ENCODE results near the gene CCNA2. TPM values are rescaled to one million over a fixed set of nuclear protein-coding genes. Genes with fewer than 3 reads are reported as not detected.

Gene CCNA2
- 87.6 TPM for polyA plus RNA-seq (2013, experiment 1 of 2)
- polyA plus RNA-seq (2013, experiment 2 of 2), result 92.6 TPM

GRCh38 chr4:121823505-121824170, at the start of gene CCNA2:
CCNA2 (minus strand) TSS chr4:121823883; CDS start chr4:121823628, 255 bp downstream.
- Histone ChIP-seq H3K4me1 (ENCODE audit: insufficient read depth, low read length) (peaks cover 14% of the 10 kb centered on the region), H3K36me3 (ENCODE audit: insufficient read depth, low read length) (peaks cover 52% of the 10 kb centered on the region), H3K27ac (ENCODE audit: low read depth, low read length) (peak within 1 kb of the TSS; percentile 91), H3K9me3 (ENCODE audit: insufficient read depth, low read depth, low read length) (no peaks in the 10 kb centered on the region), H3K9ac (ENCODE audit: low read depth, low read length) (peak within 1 kb of the TSS; percentile 93), H3K4me3 (ENCODE audit: low read length) (peak within 1 kb of the TSS; percentile 91), H3K27me3 (ENCODE audit: insufficient read depth, low read length) (no peaks in the 10 kb centered on the region)
- under 1% methylated on average over 63 of the region's 63 CpGs for WGBS

DNA sequence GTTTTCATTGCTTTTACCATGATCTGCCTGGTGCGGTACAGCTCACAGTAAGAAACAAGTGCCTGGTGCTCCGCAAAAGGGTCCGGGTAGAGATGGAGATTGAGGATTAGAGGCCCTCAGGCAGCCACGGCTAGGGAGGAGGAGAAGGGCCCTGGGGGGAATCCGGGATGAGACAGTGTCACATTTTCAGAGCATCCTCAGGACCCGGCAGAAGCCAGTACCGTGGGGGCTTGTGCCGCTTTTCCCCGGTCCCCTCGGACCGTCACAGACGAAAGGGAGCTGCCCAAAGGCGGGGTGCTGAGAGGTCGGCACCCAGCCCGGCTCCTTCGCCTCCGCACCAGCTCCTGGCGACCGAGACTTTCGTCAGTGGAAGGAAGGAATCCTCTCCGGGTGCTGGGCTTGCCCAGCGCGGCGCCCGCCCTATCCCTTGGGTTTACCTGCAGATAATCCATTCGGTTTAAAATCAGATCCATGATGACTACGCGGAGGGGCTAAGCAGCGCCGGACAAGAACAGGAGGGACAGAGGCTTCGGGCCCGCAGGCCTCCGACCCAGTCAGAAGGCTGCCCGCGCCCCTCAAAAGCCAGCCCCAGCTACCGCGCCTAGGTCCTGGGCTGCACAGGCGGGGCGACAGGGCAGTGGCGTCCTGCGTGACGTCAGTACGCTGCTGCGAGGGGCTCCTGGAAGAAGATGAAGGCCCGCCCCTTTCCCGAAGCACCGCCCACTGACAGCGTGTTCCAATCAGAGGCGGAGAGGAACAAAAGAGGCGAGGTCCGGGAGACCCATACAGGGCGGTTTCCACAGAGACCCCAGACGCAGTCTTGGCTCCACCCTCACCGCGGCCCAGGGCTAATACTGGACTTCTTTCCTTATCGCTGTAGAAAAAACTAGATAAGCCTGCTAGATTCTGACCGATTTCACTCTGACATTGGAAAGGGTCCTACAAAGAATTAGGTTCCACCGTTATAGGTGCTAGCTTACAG, 46.4 kb upstream of the CCNA2 start, which contains the start of gene BBS7:
Gene BBS7 (minus strand): TSS at position 634 of the 982 bp plus-strand sequence. CDS start 161 bp downstream, at position 473.
- Histone ChIP-seq H3K9me3 (ENCODE audit: insufficient read depth, low read depth, low read length) (no peaks in the 10 kb centered on the region), H3K27ac (ENCODE audit: low read depth, low read length) (peak within 1 kb of the TSS; percentile 69; the same call in 1 of the 2 replicates), H3K9ac (ENCODE audit: low read depth, low read length) (peak within 1 kb of the TSS; percentile 74), H3K4me3 (ENCODE audit: low read length) (peak within 1 kb of the TSS; percentile 84), H3K27me3 (ENCODE audit: insufficient read depth, low read length) (no peaks in the 10 kb centered on the region), H3K4me1 (ENCODE audit: insufficient read depth, low read length) (no peaks in the 10 kb centered on the region), H3K36me3 (ENCODE audit: insufficient read depth, low read length) (peaks cover 24% of the 10 kb centered on the region)
- under 1% methylated on average over 58 of the region's 58 CpGs for WGBS

- no peaks in the 10 kb centered on the region for H3K9me3 ChIP-seq (ENCODE audit: insufficient read depth, low read depth, low read length)
- H3K27ac ChIP-seq (ENCODE audit: low read depth, low read length), result no peak overlapping the region
- WGBS, result 75% methylated on average over 7 of the region's 7 CpGs
- H3K36me3 ChIP-seq (ENCODE audit: insufficient read depth, low read length), result peaks cover 66% of the 10 kb centered on the region
- no peaks in the 10 kb centered on the region for H3K27me3 ChIP-seq (ENCODE audit: insufficient read depth, low read length)
- no peak overlapping the region for H3K9ac ChIP-seq (ENCODE audit: low read depth, low read length)
- no peak overlapping the region for H3K4me3 ChIP-seq (ENCODE audit: low read length)
- no peaks in the 10 kb centered on the region for H3K4me1 ChIP-seq (ENCODE audit: insufficient read depth, low read length)
These were observed 40.1 kb upstream of the CCNA2 start for GRCh38 chr4:121863799-121864198.

DNA sequence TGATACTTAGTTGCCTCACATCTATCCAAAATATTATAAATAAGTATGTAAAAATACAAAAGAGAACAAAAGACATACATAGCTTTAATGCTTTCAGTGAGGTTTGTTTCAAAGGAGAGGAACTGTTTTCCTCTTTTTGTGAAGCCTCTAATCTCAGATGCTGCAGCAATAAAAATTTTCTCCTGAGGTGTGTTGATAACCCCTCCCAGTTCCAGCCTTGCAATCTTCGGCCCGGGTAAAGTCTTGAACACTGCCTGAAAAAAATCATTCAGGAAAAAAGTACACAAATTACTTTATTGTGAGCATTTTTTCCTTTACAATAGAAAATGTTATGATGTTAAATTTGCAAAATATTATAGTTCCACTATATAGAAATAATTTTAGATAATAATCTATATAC, 37.7 kb upstream of the CCNA2 start:
- H3K27ac ChIP-seq (ENCODE audit: low read depth, low read length), result no peak overlapping the region
- WGBS, result 96% methylated on average over 2 of the region's 2 CpGs
- no peak overlapping the region for H3K4me3 ChIP-seq (ENCODE audit: low read length)
- peaks cover 66% of the 10 kb centered on the region for H3K36me3 ChIP-seq (ENCODE audit: insufficient read depth, low read length)
- no peak overlapping the region for H3K9ac ChIP-seq (ENCODE audit: low read depth, low read length)
- H3K4me1 ChIP-seq (ENCODE audit: insufficient read depth, low read length), result no peaks in the 10 kb centered on the region
- no peaks in the 10 kb centered on the region for H3K27me3 ChIP-seq (ENCODE audit: insufficient read depth, low read length)
- H3K9me3 ChIP-seq (ENCODE audit: insufficient read depth, low read depth, low read length), result no peaks in the 10 kb centered on the region

- H3K27ac ChIP-seq (ENCODE audit: low read depth, low read length), result no peak overlapping the region
- H3K9ac ChIP-seq (ENCODE audit: low read depth, low read length), result no peak overlapping the region
- peaks cover 56% of the 10 kb centered on the region for H3K36me3 ChIP-seq (ENCODE audit: insufficient read depth, low read length)
- H3K9me3 ChIP-seq (ENCODE audit: insufficient read depth, low read depth, low read length), result no peaks in the 10 kb centered on the region
- H3K27me3 ChIP-seq (ENCODE audit: insufficient read depth, low read length), result no peaks in the 10 kb centered on the region
- H3K4me3 ChIP-seq (ENCODE audit: low read length), result no peak overlapping the region
- H3K4me1 ChIP-seq (ENCODE audit: insufficient read depth, low read length), result no peaks in the 10 kb centered on the region
These were observed 36.4 kb upstream of the CCNA2 start for GRCh38 chr4:121860121-121860520.

DNA sequence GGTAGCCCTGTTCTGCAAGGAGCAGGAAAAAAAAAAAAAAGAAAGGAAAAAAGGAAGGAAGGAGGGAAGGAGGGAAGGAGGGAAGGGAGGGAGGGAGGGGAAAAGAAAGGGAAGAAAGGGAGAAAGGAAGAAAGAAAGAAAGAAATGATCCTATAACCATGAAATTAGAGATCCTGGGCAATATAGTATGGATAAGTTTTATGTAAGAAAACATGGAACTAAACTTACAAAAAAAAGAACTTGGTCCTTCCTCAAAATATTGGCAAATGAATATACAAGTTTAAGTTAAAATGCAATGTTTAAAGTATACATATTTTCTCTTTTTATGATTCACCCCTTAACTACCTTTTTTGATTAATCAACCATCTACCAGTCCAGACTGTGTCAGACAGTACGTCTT, 27.7 kb upstream of the CCNA2 start:
- WGBS, result 97% methylated on average over 1 of the region's 1 CpG

DNA sequence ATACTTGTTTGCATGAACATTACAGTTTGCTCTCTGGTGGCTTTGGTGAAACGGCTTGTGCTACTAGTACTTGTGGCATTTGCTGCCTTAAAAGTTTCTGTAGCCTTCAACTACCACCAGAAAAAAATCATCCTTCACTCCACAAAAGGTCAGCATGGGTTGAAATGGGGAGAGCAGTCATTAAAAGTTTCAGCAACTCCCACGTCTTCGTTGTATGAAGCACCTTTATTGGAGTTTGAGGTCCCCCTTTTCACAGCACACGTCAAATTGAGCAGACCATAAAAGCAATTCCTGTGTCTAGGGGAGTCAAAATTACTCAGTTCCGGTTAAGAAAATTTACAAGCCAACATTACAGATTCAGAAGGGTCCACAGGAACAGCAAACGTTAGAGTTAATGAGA, 23.0 kb upstream of the CCNA2 start:
- WGBS, result 96% methylated on average over 5 of the region's 6 CpGs

More for the DNA sequence above, 27.7 kb upstream of the CCNA2 start:
- Histone ChIP-seq H3K9ac (ENCODE audit: low read depth, low read length) (no peak overlapping the region), H3K4me1 (ENCODE audit: insufficient read depth, low read length) (no peaks in the 10 kb centered on the region), H3K9me3 (ENCODE audit: insufficient read depth, low read depth, low read length) (no peaks in the 10 kb centered on the region), H3K27ac (ENCODE audit: low read depth, low read length) (no peak overlapping the region), H3K36me3 (ENCODE audit: insufficient read depth, low read length) (peaks cover 20% of the 10 kb centered on the region), H3K4me3 (ENCODE audit: low read length) (no peak overlapping the region), H3K27me3 (ENCODE audit: insufficient read depth, low read length) (no peaks in the 10 kb centered on the region)

GRCh38 chr4:121842862-121843261, 19.2 kb upstream of the CCNA2 start:
- 93% methylated on average over 4 of the region's 4 CpGs for WGBS
- H3K36me3 ChIP-seq (ENCODE audit: insufficient read depth, low read length), result peaks cover 58% of the 10 kb centered on the region
- H3K27me3 ChIP-seq (ENCODE audit: insufficient read depth, low read length), result no peaks in the 10 kb centered on the region

More for the DNA sequence above, 23.0 kb upstream of the CCNA2 start:
- H3K36me3 ChIP-seq (ENCODE audit: insufficient read depth, low read length), result peaks cover 43% of the 10 kb centered on the region
- no peak overlapping the region for H3K4me3 ChIP-seq (ENCODE audit: low read length)
- no peaks in the 10 kb centered on the region for H3K27me3 ChIP-seq (ENCODE audit: insufficient read depth, low read length)
- H3K4me1 ChIP-seq (ENCODE audit: insufficient read depth, low read length), result no peaks in the 10 kb centered on the region
- H3K27ac ChIP-seq (ENCODE audit: low read depth, low read length), result no peak overlapping the region
- no peaks in the 10 kb centered on the region for H3K9me3 ChIP-seq (ENCODE audit: insufficient read depth, low read depth, low read length)
- no peak overlapping the region for H3K9ac ChIP-seq (ENCODE audit: low read depth, low read length)

DNA sequence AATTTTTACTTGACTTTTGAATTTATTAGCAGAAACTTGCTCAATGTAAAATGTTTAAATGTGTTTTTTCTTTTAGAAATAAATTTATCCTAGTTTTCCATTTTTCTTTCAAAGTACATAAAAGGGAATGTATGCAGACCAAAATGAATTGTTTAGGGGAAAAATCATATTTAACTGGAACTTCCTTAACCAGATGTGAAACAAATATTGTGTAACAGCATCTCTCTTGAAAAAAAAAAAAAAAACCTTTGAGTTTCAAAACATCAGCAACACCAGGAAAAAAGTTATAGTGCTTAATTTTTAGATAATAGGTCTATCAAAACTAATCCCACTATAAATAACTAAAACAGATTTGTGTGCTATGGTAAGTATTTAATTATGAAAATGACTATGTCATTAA, 14.5 kb upstream of the CCNA2 start:
- H3K4me3 ChIP-seq (ENCODE audit: low read length), result no peak overlapping the region
- H3K9ac ChIP-seq (ENCODE audit: low read depth, low read length), result no peak overlapping the region
- peaks cover 49% of the 10 kb centered on the region for H3K36me3 ChIP-seq (ENCODE audit: insufficient read depth, low read length)
- no peak overlapping the region for H3K27ac ChIP-seq (ENCODE audit: low read depth, low read length)
- H3K27me3 ChIP-seq (ENCODE audit: insufficient read depth, low read length), result no peaks in the 10 kb centered on the region
- H3K9me3 ChIP-seq (ENCODE audit: insufficient read depth, low read depth, low read length), result no peaks in the 10 kb centered on the region
- no peaks in the 10 kb centered on the region for H3K4me1 ChIP-seq (ENCODE audit: insufficient read depth, low read length)

More at GRCh38 chr4:121842862-121843261, 19.2 kb upstream of the CCNA2 start:
- Histone ChIP-seq H3K4me3 (ENCODE audit: low read length) (no peak overlapping the region), H3K9ac (ENCODE audit: low read depth, low read length) (no peak overlapping the region), H3K4me1 (ENCODE audit: insufficient read depth, low read length) (no peaks in the 10 kb centered on the region), H3K27ac (ENCODE audit: low read depth, low read length) (no peak overlapping the region), H3K9me3 (ENCODE audit: insufficient read depth, low read depth, low read length) (no peaks in the 10 kb centered on the region)

DNA sequence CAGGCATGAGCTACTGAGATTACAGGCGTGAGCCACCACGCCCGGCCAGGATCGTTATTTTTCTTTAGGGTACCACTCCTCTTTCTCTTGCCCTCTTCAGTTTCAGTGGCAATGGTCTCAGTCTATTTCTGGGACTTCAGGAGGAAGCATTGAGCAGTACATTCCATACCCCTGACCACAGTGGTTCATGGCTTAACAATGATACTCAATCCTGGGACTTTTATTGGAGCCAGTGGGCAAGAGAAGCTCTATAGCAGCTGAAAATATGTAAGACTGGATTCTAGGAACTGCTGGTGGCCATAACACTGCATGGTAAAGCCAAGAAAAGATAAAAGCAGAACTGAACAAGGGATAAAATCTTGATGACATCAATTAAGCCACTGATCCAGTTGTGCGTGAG, 5.8 kb upstream of the CCNA2 start:
- 88% methylated on average over 5 of the region's 5 CpGs for WGBS
- Histone ChIP-seq H3K27me3 (ENCODE audit: insufficient read depth, low read length) (no peaks in the 10 kb centered on the region), H3K9ac (ENCODE audit: low read depth, low read length) (no peak overlapping the region), H3K9me3 (ENCODE audit: insufficient read depth, low read depth, low read length) (no peaks in the 10 kb centered on the region), H3K36me3 (ENCODE audit: insufficient read depth, low read length) (peaks cover 36% of the 10 kb centered on the region), H3K4me1 (ENCODE audit: insufficient read depth, low read length) (no peaks in the 10 kb centered on the region), H3K4me3 (ENCODE audit: low read length) (no peak overlapping the region), H3K27ac (ENCODE audit: low read depth, low read length) (no peak overlapping the region)

GRCh38 chr4:121827853-121828252, 4.2 kb upstream of the CCNA2 start:
- Histone ChIP-seq H3K27ac (ENCODE audit: low read depth, low read length) (no peak overlapping the region), H3K9me3 (ENCODE audit: insufficient read depth, low read depth, low read length) (no peaks in the 10 kb centered on the region), H3K4me3 (ENCODE audit: low read length) (no peak overlapping the region), H3K36me3 (ENCODE audit: insufficient read depth, low read length) (peaks cover 27% of the 10 kb centered on the region), H3K27me3 (ENCODE audit: insufficient read depth, low read length) (no peaks in the 10 kb centered on the region), H3K9ac (ENCODE audit: low read depth, low read length) (no peak overlapping the region), H3K4me1 (ENCODE audit: insufficient read depth, low read length) (peaks cover 4% of the 10 kb centered on the region)
- whole genome bisulfite sequencing, result no CpG with 5 or more reads among the region's 1 CpG

Measured in HUES64 (cell line).